OCI-LY1 (cell line): ENCODE measurements around the gene LSP1.

Source experiments
- EZH2 ChIP-seq: fragments of 200-600 bp; sonication (generic), shearing (Covaris generic); IDR thresholded peaks from 2 replicates; pipeline ENCODE4 v1.8.0; 2017; ENCODE audit warnings: borderline replicate concordance, mixed run types, mild to moderate bottlenecking, antibody characterized with exemption, low read length, moderate library complexity, mixed read lengths
- TF ChIP-seq, protein P1 (sequence below): fragments of 200-600 bp; sonication (generic), shearing (Covaris generic); IDR thresholded peaks from 2 replicates; pipeline ENCODE4 v1.5.1; 2017; ENCODE audit warnings: mild to moderate bottlenecking, antibody characterized with exemption, low read length, moderate library complexity, mixed read lengths

DNA sequence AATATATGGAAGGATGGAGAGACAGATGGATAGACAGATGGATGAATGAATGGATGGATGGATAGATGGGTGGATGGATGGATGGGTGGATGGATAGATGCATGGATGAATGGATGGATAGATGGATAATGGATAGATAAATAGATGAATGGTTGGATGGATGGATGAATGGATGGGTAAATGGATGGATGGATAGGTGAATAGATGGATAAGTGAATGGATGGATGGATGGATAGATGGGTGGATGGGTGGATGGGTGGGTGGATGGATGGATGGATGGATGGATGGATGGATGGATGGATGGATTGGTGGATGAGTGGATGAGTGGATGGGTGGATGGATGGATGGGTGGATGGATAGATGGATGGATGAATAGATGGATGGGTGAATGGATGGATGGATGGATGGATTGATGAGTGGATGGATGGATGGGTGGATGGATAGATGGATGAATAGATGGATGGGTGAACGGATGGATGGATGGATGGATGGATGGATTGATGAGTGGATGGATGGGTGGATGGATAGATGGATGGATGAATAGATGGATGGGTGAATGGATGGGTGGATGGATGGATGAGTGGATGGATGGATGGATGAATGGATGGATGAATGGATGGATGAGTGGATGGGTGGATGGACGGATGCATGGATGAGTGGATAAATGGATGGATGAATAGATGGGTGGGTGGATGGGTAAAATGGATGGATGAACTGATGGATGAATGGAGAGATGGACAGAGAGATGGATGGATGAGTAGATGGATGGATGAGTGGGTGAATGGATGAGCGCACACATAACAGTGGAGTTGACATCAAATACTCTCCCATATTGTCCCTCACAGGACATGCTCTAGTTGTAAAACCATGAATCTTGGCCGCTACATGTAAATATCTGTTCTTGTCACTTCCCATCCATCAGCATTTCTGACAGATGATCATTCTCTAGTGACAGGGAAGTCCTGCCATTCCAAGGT lies 8.8 kb downstream of the LSP1 start:
- TF ChIP-seq, protein P1, sequence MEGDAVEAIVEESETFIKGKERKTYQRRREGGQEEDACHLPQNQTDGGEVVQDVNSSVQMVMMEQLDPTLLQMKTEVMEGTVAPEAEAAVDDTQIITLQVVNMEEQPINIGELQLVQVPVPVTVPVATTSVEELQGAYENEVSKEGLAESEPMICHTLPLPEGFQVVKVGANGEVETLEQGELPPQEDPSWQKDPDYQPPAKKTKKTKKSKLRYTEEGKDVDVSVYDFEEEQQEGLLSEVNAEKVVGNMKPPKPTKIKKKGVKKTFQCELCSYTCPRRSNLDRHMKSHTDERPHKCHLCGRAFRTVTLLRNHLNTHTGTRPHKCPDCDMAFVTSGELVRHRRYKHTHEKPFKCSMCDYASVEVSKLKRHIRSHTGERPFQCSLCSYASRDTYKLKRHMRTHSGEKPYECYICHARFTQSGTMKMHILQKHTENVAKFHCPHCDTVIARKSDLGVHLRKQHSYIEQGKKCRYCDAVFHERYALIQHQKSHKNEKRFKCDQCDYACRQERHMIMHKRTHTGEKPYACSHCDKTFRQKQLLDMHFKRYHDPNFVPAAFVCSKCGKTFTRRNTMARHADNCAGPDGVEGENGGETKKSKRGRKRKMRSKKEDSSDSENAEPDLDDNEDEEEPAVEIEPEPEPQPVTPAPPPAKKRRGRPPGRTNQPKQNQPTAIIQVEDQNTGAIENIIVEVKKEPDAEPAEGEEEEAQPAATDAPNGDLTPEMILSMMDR = no peak
- no peak for TF ChIP-seq EZH2
